K562 (cell line): ENCODE data around the gene LRRC7. TPM values are rescaled to one million over a fixed set of nuclear protein-coding genes. Genes with fewer than 3 reads are reported as not detected.

Source experiments
- ATAC-seq: fragments of 200-7000 bp; cut with Tn5 transposase; 3 replicates; pipeline ENCODE4 v1.9.1; 2020; ENCODE audit warnings: moderate library complexity
- BruUV-seq: library from RNA; stranded (reverse); fragments of 400-500 nt; replicated peaks from 2 replicates; lab custom pipeline; 2021; lab: Mats Ljungman, UMichigan
- CTCF ChIA-PET: fragments of 300-600 bp; formaldehyde crosslinking; extraction: SDS; loops from one replicate; lab custom pipeline; 2021; ENCODE audit warnings: low intra/inter-chr PET ratio; lab: Yijun Ruan, JAX
- POLR2A ChIA-PET: fragments of 300-600, 350-650 bp; sonication (Branson Sonifier 250); formaldehyde crosslinking; extraction: SDS; loops from one replicate; lab custom pipeline; 2021; ENCODE audit warnings: antibody characterized with exemption, inconsistent platforms; lab: Yijun Ruan, JAX
- DNase-seq, 4 experiments: peaks; one replicate each; pipeline versions ENCODE4 v3.0.0 to v3.0.0-alpha.2; 2011 to 2018; ENCODE audit warnings: low spot score in 3 of 4, mixed read lengths in 3 of 4; ENCODE audit errors: extremely low read depth in 1 of 4
- FAIRE-seq: peaks from 2 replicates; lab custom pipeline; 2011; peaks lifted over from hg19 to GRCh38; lab: Jason Lieb, UNC
- H2AFZ ChIP-seq: 2 replicates; pipeline ENCODE4 v1.6.0; 2011; ENCODE audit warnings: low read depth, low read length, control low read depth, inconsistent platforms
- H3K27ac ChIP-seq: fragments of 200-600 bp; 3 replicates; pipeline ENCODE4 v1.8.0; 2011; ENCODE audit warnings: low read depth, mild to moderate bottlenecking, control low read depth, inconsistent platforms, low read length, moderate library complexity, mixed read lengths; ENCODE audit errors: extremely low read depth
- H3K27me3 ChIP-seq, 2 experiments: fragments of 300-600 bp in 1 of 2; 2 replicates in 1 of 2; 3 replicates in 1 of 2; pipeline versions ENCODE4 v1.6.0 to v1.8.0; 2011; ENCODE audit warnings: inconsistent platforms in 2 of 2, low read length in 2 of 2, mild to moderate bottlenecking in 1 of 2, mixed read lengths in 1 of 2, moderate library complexity in 1 of 2; ENCODE audit not compliant: control insufficient read depth in 2 of 2, insufficient read depth in 2 of 2
- H3K36me3 ChIP-seq: fragments of 300-600 bp; 3 replicates; pipeline ENCODE4 v1.8.0; 2011; ENCODE audit warnings: mild to moderate bottlenecking, low read length, inconsistent platforms; ENCODE audit not compliant: control insufficient read depth, insufficient read depth
- H3K4me1 ChIP-seq, 2 experiments: fragments of 200-600 bp in 1 of 2; replicated peaks in 1 of 2; 2 replicates in 1 of 2; 3 replicates in 1 of 2; pipeline versions ENCODE4 v1.5.1 to v1.8.0; 2011; ENCODE audit warnings: inconsistent platforms in 2 of 2, low read length in 2 of 2, mild to moderate bottlenecking in 1 of 2, mixed read lengths in 1 of 2, moderate library complexity in 1 of 2; ENCODE audit not compliant: control insufficient read depth in 2 of 2, insufficient read depth in 2 of 2
- H3K4me2 ChIP-seq: 2 replicates; pipeline ENCODE4 v1.6.1; 2011; ENCODE audit warnings: low read length, control low read depth, inconsistent platforms, mixed read lengths; ENCODE audit not compliant: insufficient read depth
- H3K4me3 ChIP-seq: fragments of 200-600 bp; sonication (generic), shearing (Covaris generic); 2 replicates; pipeline ENCODE4 v1.5.1; 2016; ENCODE audit warnings: control low read depth, inconsistent platforms
- H3K79me2 ChIP-seq: fragments of 200-600 bp; 3 replicates; pipeline ENCODE4 v1.8.0; 2011; ENCODE audit warnings: low read length, inconsistent platforms; ENCODE audit not compliant: control insufficient read depth, insufficient read depth
- H3K9ac ChIP-seq, 2 experiments: 2 replicates each; pipeline versions ENCODE4 v1.6.0 to v1.6.1; 2011; ENCODE audit warnings: low read depth in 2 of 2, low read length in 2 of 2, control low read depth in 1 of 2, inconsistent platforms in 1 of 2, mild to moderate bottlenecking in 1 of 2, mixed read lengths in 1 of 2; ENCODE audit not compliant: insufficient read depth in 1 of 2
- H3K9me1 ChIP-seq: one replicate; pipeline ENCODE4 v1.6.0; 2011; ENCODE audit warnings: inconsistent platforms, mild to moderate bottlenecking, low read length, moderate library complexity; ENCODE audit not compliant: control insufficient read depth, insufficient read depth
- H3K9me3 ChIP-seq: replicated peaks from 2 replicates; pipeline ENCODE4 v1.5.1; 2011; ENCODE audit warnings: low read depth, low read length, inconsistent platforms; ENCODE audit not compliant: control insufficient read depth, insufficient read depth
- H4K20me1 ChIP-seq: replicated peaks from 2 replicates; pipeline ENCODE4 v1.6.1; 2011; ENCODE audit warnings: low read length, inconsistent platforms, mixed read lengths; ENCODE audit not compliant: control insufficient read depth, insufficient read depth
- DPF2 ChIP-seq: fragments of 450-650 bp; IDR thresholded peaks from 2 replicates; pipeline ENCODE4 v1.6.1; 2016
- ELF2 ChIP-seq: fragments of 250-450 bp; sonication (Bioruptor Pico); IDR thresholded peaks from 2 replicates; pipeline ENCODE4 v1.5.0; 2021; ENCODE audit warnings: mild to moderate bottlenecking
- HBP1 ChIP-seq: fragments of 450-650 bp; formaldehyde crosslinking; IDR thresholded peaks from 2 replicates; pipeline ENCODE4 v1.4.0; 2022; ENCODE audit warnings: missing genetic modification characterization
- MAFG ChIP-seq: fragments of 450-650 bp; conservative IDR thresholded peaks from 2 replicates; pipeline ENCODE4 v1.6.1; 2016; ENCODE audit warnings: missing genetic modification characterization, missing compliant biosample characterization
- MYC ChIP-seq, 2 experiments: fragments of 250-450 bp in 1 of 2; sonication (Bioruptor Pico) in 1 of 2; IDR thresholded peaks; 2 replicates each; pipeline versions ENCODE4 v1.5.1 to v1.6.1; 2012 to 2021; ENCODE audit warnings: low read depth in 2 of 2, borderline replicate concordance in 1 of 2, improper control_type of control experiment in 1 of 2, low read length in 1 of 2, mild to moderate bottlenecking in 1 of 2, moderate library complexity in 1 of 2
- MYNN ChIP-seq, 2 experiments: sonication (generic); formaldehyde crosslinking in 1 of 2; IDR thresholded peaks; 2 replicates each; pipeline versions ENCODE4 v1.5.0 to v1.6.1; 2016 to 2020; ENCODE audit warnings: antibody characterized with exemption in 1 of 2, missing genetic modification reagents in 1 of 2
- NELFE ChIP-seq: IDR thresholded peaks from 2 replicates; pipeline ENCODE4 v1.6.1; 2011; ENCODE audit warnings: mild to moderate bottlenecking; ENCODE audit not compliant: insufficient read depth, insufficient read length
- SREBF2 ChIP-seq: sonication (generic); formaldehyde crosslinking; IDR thresholded peaks from 2 replicates; pipeline ENCODE4 v1.4.0; 2020; ENCODE audit warnings: mild to moderate bottlenecking, missing genetic modification reagents
- TGIF2 ChIP-seq: sonication (generic); formaldehyde crosslinking; IDR thresholded peaks from 2 replicates; pipeline ENCODE4 v1.8.1; 2022; ENCODE audit warnings: mild to moderate bottlenecking, missing genetic modification reagents, moderate library complexity
- ZBTB7A ChIP-seq: IDR thresholded peaks from 2 replicates; pipeline ENCODE4 v1.6.1; 2011; ENCODE audit warnings: low read depth, mild to moderate bottlenecking, low read length, moderate library complexity, borderline replicate concordance; ENCODE audit not compliant: control insufficient read depth
- ZNF655 ChIP-seq: fragments of 250-450 bp; sonication (Bioruptor Pico); IDR thresholded peaks from 2 replicates; pipeline ENCODE4 v1.5.0; 2021
- whole genome bisulfite sequencing: fragments of 100-300 bp; shearing (Covaris generic); methylation state at CpG from one replicate; pipeline ENCODE4 v1.1.6; 2016; ENCODE audit warnings: low coverage, mixed read lengths; ENCODE audit not compliant: insufficient coverage; ENCODE audit errors: missing lambda C conversion rate; 5-methylcytosine and 5-hydroxymethylcytosine counted together
- in situ Hi-C: fragments of 300-500 bp; cut with MboI; formaldehyde crosslinking; loops from 4 replicates; pipeline ENCODE4 v1.15.0; 2018; ENCODE audit warnings: inconsistent platforms, mixed read lengths
- intact Hi-C: fragments of 100-400 bp; cut with micrococcal nuclease; formaldehyde crosslinking; loops from 2 replicates; pipeline ENCODE4 v1.14.2; 2022
- polyA plus RNA-seq, 8 experiments: library from polyadenylated mRNA; depleted of rRNA in 4 of 8; stranded (reverse) in 5 of 8; unstranded in 3 of 8; fragments of >200 nt; fragmentation: Nextera tagmentation in 2 of 8; fragmentation: Illumina TruSeq in 1 of 8; extraction: Ambion mirVana in 2 of 8; extraction: Trizol in 1 of 8; gene quantifications; 2 replicates each; pipeline versions ENCODE4 v1.2.1 to v1.2.3, GENCODE V29; 2011 to 2014; ENCODE audit warnings: inconsistent platforms in 1 of 8, missing spikeins in 1 of 8
- total RNA-seq, 7 experiments: library from RNA; depleted of rRNA in 6 of 7; stranded (reverse); fragments of >200 nt in 6 of 7; fragmentation: Illumina TruSeq in 2 of 7; extraction: Trizol in 2 of 7; gene quantifications; 2 replicates each; pipeline versions ENCODE4 v1.2.1 to v1.2.3, GENCODE V29; 2011 to 2021; ENCODE audit warnings: low replicate concordance in 1 of 7
- TF ChIP-seq, protein P1 (sequence below): fragments of 450-650 bp; IDR thresholded peaks from 2 replicates; pipeline ENCODE4 v1.6.1; 2016; ENCODE audit warnings: low read depth, mild to moderate bottlenecking, moderate library complexity
- TF ChIP-seq, protein P2 (sequence below), 2 experiments: fragments of 450-650 bp in 1 of 2; IDR thresholded peaks; 2 replicates each; pipeline ENCODE4 v1.6.1; 2011 to 2017; ENCODE audit warnings: low read depth in 2 of 2, antibody characterized with exemption in 1 of 2, borderline replicate concordance in 1 of 2, low read length in 1 of 2, mild to moderate bottlenecking in 1 of 2, mixed read lengths in 1 of 2; ENCODE audit not compliant: control insufficient read depth in 1 of 2
- TF ChIP-seq, protein P3 (sequence below): fragments of 450-650 bp; IDR thresholded peaks from 2 replicates; pipeline ENCODE4 v1.6.1; 2017; ENCODE audit warnings: antibody characterized with exemption

The LRRC7 gene
- total and polyA plus RNA-seq, 9 of the 15 experiments (the other 6 are each of a cell fraction or from before 2014, with no cell fraction given) = 0.09 to 0.94 (median 0.49) TPM

GRCh38 chr1:69679965-69680364, 112.2 kb downstream of the LRRC7 start:
- no peaks in the 10 kb centered on the region for H3K79me2 ChIP-seq
- POLR2A ChIA-PET = no interaction called here
- no peak for FAIRE-seq
- no peak overlapping the region for H3K9ac ChIP-seq
- no peak overlapping the region for H2AFZ ChIP-seq
- no peak overlapping the region for H3K4me2 ChIP-seq
- CTCF ChIA-PET = no interaction called here
- H3K27me3 ChIP-seq = no peaks in the 10 kb centered on the region
- no peaks in the 10 kb centered on the region for H3K9me3 ChIP-seq
- intact Hi-C loops (no loop called here), in situ Hi-C loops (no loop called here)
- DNase-seq = no peak
- WGBS = 6% methylated on average over 2 of the region's 2 CpGs
- H3K27ac ChIP-seq = no peak overlapping the region
- no peaks in the 10 kb centered on the region for H4K20me1 ChIP-seq
- no peaks in the 10 kb centered on the region for H3K36me3 ChIP-seq
- no peaks in the 10 kb centered on the region for H3K9me1 ChIP-seq
- no peaks in the 10 kb centered on the region for H3K4me1 ChIP-seq
- ATAC-seq = no peak
- no peak overlapping the region for H3K4me3 ChIP-seq
- BruUV-seq = no TSS peak
- TF ChIP-seq, protein P1, sequence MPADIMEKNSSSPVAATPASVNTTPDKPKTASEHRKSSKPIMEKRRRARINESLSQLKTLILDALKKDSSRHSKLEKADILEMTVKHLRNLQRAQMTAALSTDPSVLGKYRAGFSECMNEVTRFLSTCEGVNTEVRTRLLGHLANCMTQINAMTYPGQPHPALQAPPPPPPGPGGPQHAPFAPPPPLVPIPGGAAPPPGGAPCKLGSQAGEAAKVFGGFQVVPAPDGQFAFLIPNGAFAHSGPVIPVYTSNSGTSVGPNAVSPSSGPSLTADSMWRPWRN = no peak
- TF ChIP-seq, protein P2, sequence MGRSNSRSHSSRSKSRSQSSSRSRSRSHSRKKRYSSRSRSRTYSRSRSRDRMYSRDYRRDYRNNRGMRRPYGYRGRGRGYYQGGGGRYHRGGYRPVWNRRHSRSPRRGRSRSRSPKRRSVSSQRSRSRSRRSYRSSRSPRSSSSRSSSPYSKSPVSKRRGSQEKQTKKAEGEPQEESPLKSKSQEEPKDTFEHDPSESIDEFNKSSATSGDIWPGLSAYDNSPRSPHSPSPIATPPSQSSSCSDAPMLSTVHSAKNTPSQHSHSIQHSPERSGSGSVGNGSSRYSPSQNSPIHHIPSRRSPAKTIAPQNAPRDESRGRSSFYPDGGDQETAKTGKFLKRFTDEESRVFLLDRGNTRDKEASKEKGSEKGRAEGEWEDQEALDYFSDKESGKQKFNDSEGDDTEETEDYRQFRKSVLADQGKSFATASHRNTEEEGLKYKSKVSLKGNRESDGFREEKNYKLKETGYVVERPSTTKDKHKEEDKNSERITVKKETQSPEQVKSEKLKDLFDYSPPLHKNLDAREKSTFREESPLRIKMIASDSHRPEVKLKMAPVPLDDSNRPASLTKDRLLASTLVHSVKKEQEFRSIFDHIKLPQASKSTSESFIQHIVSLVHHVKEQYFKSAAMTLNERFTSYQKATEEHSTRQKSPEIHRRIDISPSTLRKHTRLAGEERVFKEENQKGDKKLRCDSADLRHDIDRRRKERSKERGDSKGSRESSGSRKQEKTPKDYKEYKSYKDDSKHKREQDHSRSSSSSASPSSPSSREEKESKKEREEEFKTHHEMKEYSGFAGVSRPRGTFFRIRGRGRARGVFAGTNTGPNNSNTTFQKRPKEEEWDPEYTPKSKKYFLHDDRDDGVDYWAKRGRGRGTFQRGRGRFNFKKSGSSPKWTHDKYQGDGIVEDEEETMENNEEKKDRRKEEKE (IDR thresholded peaks at IDR 0.05; ENCODE audit: borderline replicate concordance in 1 of 2, control insufficient read depth in 1 of 2, low read depth in 2 of 2, low read length in 1 of 2) = no peak
- TF ChIP-seq MYNN (IDR thresholded peaks at IDR 0.05) (no peak), MYNN (CRISPR knock-in tag; IDR thresholded peaks at IDR 0.05) (no peak), HBP1 (CRISPR knock-in tag) (no peak), MAFG (no peak), ELF2 (no peak), NELFE (no peak), ZBTB7A (no peak), TGIF2 (CRISPR knock-in tag) (no peak), DPF2 (no peak), MYC (IDR thresholded peaks at IDR 0.05; ENCODE audit: low read depth, low read length) (no peak), MYC (CRISPR knock-in tag; IDR thresholded peaks at IDR 0.05; ENCODE audit: borderline replicate concordance, low read depth) (no peak), ZNF655 (CRISPR knock-in tag) (no peak), SREBF2 (no peak)
- TF ChIP-seq, protein P3, sequence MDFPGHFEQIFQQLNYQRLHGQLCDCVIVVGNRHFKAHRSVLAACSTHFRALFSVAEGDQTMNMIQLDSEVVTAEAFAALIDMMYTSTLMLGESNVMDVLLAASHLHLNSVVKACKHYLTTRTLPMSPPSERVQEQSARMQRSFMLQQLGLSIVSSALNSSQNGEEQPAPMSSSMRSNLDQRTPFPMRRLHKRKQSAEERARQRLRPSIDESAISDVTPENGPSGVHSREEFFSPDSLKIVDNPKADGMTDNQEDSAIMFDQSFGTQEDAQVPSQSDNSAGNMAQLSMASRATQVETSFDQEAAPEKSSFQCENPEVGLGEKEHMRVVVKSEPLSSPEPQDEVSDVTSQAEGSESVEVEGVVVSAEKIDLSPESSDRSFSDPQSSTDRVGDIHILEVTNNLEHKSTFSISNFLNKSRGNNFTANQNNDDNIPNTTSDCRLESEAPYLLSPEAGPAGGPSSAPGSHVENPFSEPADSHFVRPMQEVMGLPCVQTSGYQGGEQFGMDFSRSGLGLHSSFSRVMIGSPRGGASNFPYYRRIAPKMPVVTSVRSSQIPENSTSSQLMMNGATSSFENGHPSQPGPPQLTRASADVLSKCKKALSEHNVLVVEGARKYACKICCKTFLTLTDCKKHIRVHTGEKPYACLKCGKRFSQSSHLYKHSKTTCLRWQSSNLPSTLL = no peak
